ENCODE measurements around the gene AGK.
"Not testable (repeated sequence)": the region's sequence is repeated elsewhere in the genome, so short reads cannot be mapped to it uniquely, and the experiment has no call there.

DNA sequence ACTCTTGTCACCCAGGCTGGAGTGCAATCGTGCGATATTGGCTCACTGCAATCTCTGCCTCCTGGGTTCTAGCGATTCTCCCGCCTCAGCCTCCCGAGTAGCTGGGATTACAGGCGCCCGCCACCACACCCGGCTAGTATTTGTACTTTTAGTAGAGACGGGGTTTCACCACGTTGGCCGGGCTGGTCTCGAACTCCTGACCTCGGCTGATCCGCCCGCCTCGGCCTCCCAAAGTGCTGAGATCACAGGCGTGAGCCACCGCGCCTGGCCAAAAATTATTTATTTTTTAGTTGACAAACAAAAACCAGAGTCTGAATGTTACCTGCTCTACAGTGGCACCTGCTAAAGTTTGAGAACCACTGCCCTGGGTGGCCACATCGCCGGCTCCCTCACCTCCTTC is 96.5 kb downstream of the AGK start:
- TF ChIP-seq, protein P1, sequence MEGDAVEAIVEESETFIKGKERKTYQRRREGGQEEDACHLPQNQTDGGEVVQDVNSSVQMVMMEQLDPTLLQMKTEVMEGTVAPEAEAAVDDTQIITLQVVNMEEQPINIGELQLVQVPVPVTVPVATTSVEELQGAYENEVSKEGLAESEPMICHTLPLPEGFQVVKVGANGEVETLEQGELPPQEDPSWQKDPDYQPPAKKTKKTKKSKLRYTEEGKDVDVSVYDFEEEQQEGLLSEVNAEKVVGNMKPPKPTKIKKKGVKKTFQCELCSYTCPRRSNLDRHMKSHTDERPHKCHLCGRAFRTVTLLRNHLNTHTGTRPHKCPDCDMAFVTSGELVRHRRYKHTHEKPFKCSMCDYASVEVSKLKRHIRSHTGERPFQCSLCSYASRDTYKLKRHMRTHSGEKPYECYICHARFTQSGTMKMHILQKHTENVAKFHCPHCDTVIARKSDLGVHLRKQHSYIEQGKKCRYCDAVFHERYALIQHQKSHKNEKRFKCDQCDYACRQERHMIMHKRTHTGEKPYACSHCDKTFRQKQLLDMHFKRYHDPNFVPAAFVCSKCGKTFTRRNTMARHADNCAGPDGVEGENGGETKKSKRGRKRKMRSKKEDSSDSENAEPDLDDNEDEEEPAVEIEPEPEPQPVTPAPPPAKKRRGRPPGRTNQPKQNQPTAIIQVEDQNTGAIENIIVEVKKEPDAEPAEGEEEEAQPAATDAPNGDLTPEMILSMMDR (IDR thresholded peaks at IDR 0.05; ENCODE audit: insufficient read depth, low read depth, low read length), result not testable (repeated sequence)
- not testable (repeated sequence) for TF ChIP-seq EZH2 (IDR thresholded peaks at IDR 0.05; ENCODE audit: insufficient read depth, low read length)
